HG03378 (cell line): Measurements from ENCODE around the gene LCN15.
"Not testable (repeated sequence)": the region's sequence is repeated elsewhere in the genome, so short reads cannot be mapped to it uniquely, and the experiment has no call there.

Experiments
- ATAC-seq: cut with Tn5 transposase; IDR thresholded peaks from one replicate; pipeline ENCODE4 v1.9.1; 2021; ENCODE audit warnings: mild to moderate bottlenecking, moderate library complexity; ENCODE audit not compliant: unreplicated experiment

LCN15 gene

GRCh38 chr9:136794281-136794999 is 30.1 kb upstream of the LCN15 start:
- ATAC-seq, result no peak

GRCh38 chr9:136793086-136793946 is 29.0 kb upstream of the LCN15 start:
- no peak for ATAC-seq

- no peak for ATAC-seq
These were observed 28.2 kb upstream of the LCN15 start for GRCh38 chr9:136792321-136793085.

GRCh38 chr9:136791516-136792276 is 27.4 kb upstream of the LCN15 start:
- ATAC-seq, result peak; percentile 27

GRCh38 chr9:136790640-136791515 is 26.6 kb upstream of the LCN15 start, which contains the start of gene TMEM141:
Gene TMEM141, plus strand, starts transcription at chr9:136791344. Its CDS starts 27 bp downstream, at chr9:136791371.
- peak; percentile 64 for ATAC-seq

- no peak for ATAC-seq
These were observed 25.2 kb upstream of the LCN15 start for GRCh38 chr9:136789523-136789937.

- not testable (repeated sequence) for ATAC-seq
These were observed 24.6 kb upstream of the LCN15 start for GRCh38 chr9:136788644-136789522.

- ATAC-seq, result no peak
These were observed 23.5 kb upstream of the LCN15 start for GRCh38 chr9:136787690-136788400.

GRCh38 chr9:136786983-136787382 is 22.7 kb upstream of the LCN15 start:
- ATAC-seq, result not testable (repeated sequence)

GRCh38 chr9:136786451-136786850 is 22.1 kb upstream of the LCN15 start:
- no peak for ATAC-seq

GRCh38 chr9:136785565-136786355 is 21.4 kb upstream of the LCN15 start:
- ATAC-seq, result not testable (repeated sequence)

GRCh38 chr9:136784997-136785361 is 20.7 kb upstream of the LCN15 start:
- ATAC-seq, result no peak

GRCh38 chr9:136784249-136784996 is 20.1 kb upstream of the LCN15 start:
- ATAC-seq, result no peak

- no peak for ATAC-seq
These were observed 18.1 kb upstream of the LCN15 start for GRCh38 chr9:136782452-136782851.

- no peak for ATAC-seq
These were observed 15.5 kb upstream of the LCN15 start for GRCh38 chr9:136779808-136780207.

GRCh38 chr9:136777359-136777758 is 13.0 kb upstream of the LCN15 start:
- ATAC-seq, result no peak
